Peyer's patch (tissue), 4 donors: ENCODE measurements around the gene AMBRA1. TPM values are rescaled to one million over a fixed set of nuclear protein-coding genes. Genes with fewer than 3 reads are reported as not detected.

ENCODE experiments used
- DNase-seq, 3 donors: peaks; one replicate each; pipeline ENCODE4 v3.0.0-alpha.2; 2017 to 2019
- H3K27ac ChIP-seq, 4 donors: fragments of 200-600 bp; sonication (generic); one replicate each; pipeline ENCODE4 v1.5.1; 2016 to 2019
- H3K27me3 ChIP-seq, 2 donors: fragments of 200-600 bp; sonication (generic); one replicate each; pipeline ENCODE4 v1.5.1; 2019
- H3K36me3 ChIP-seq, 3 donors: fragments of 200-600 bp; sonication (generic); one replicate each; pipeline ENCODE4 v1.5.1; 2016 to 2019
- H3K4me1 ChIP-seq, 4 donors: fragments of 200-600 bp; sonication (generic); one replicate each; pipeline ENCODE4 v1.5.1; 2016 to 2019
- H3K4me3 ChIP-seq, 4 donors: fragments of 200-600 bp; sonication (generic); 1 replicate in 3 of 4; 2 replicates in 1 of 4; pipeline ENCODE4 v1.5.1; 2016 to 2019; ENCODE audit warnings: mild to moderate bottlenecking in 1 of 4
- H3K9me3 ChIP-seq, 4 donors: fragments of 200-600 bp; sonication (generic); one replicate each; pipeline ENCODE4 v1.5.1; 2016 to 2019; ENCODE audit warnings: mild to moderate bottlenecking in 1 of 4
- POLR2A ChIP-seq, 2 donors: fragments of 450-650 bp; IDR thresholded peaks; one replicate each; pipeline ENCODE4 v1.5.1; 2017; ENCODE audit warnings: antibody characterized with exemption in 2 of 2, mild to moderate bottlenecking in 2 of 2, moderate library complexity in 2 of 2
- total RNA-seq, 4 donors: library from RNA; depleted of rRNA; stranded (reverse); fragments of >200 nt; gene quantifications; one replicate each; pipeline ENCODE4 v1.1.0, GENCODE V29; 2016
- TF ChIP-seq, protein P1 (sequence below), 6 experiments: fragments of 450-650 bp in 4 of 6; fragments of 200-600 bp in 2 of 6; sonication (generic) in 1 of 6; IDR thresholded peaks; one replicate each; pipeline ENCODE4 v1.5.1; 2017 to 2019; ENCODE audit warnings: antibody characterized with exemption in 6 of 6, mild to moderate bottlenecking in 3 of 6, moderate library complexity in 1 of 6

AMBRA1 gene
- total RNA-seq, 4 donors from 2014 or later, result 28.9 to 61.6 (median 41.6) TPM

GRCh38 chr11:46363031-46363407, 230.8 kb downstream of the AMBRA1 start:
- H3K27me3 ChIP-seq, result no peaks in the 10 kb centered on the region
- H3K4me1 ChIP-seq, result peaks cover 0 to 42% (median 20%) of the 10 kb centered on the region in 4 donors
- DNase-seq, result no peak
- no peaks in the 10 kb centered on the region for H3K9me3 ChIP-seq
- H3K27ac ChIP-seq, result peak overlapping the region in 3 of 4 donors; percentile 55 to 73 (median 67)
- TF ChIP-seq POLR2A (IDR thresholded peaks at IDR 0.05), result no peak
- TF ChIP-seq, protein P1, sequence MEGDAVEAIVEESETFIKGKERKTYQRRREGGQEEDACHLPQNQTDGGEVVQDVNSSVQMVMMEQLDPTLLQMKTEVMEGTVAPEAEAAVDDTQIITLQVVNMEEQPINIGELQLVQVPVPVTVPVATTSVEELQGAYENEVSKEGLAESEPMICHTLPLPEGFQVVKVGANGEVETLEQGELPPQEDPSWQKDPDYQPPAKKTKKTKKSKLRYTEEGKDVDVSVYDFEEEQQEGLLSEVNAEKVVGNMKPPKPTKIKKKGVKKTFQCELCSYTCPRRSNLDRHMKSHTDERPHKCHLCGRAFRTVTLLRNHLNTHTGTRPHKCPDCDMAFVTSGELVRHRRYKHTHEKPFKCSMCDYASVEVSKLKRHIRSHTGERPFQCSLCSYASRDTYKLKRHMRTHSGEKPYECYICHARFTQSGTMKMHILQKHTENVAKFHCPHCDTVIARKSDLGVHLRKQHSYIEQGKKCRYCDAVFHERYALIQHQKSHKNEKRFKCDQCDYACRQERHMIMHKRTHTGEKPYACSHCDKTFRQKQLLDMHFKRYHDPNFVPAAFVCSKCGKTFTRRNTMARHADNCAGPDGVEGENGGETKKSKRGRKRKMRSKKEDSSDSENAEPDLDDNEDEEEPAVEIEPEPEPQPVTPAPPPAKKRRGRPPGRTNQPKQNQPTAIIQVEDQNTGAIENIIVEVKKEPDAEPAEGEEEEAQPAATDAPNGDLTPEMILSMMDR (IDR thresholded peaks at IDR 0.05), result no peak
- H3K4me3 ChIP-seq, result no peak overlapping the region
- H3K36me3 ChIP-seq, result peaks cover 0 to 3% (median 0%) of the 10 kb centered on the region in 3 donors

- Histone ChIP-seq H3K27ac (peak overlapping the region; percentile 16 to 73 (median 61)), H3K9me3 (no peaks in the 10 kb centered on the region), H3K4me3 (peak overlapping the region in 3 of 4 donors; percentile 15 to 48 (median 31)), H3K4me1 (peaks cover 0 to 42% (median 17%) of the 10 kb centered on the region in 4 donors), H3K27me3 (no peaks in the 10 kb centered on the region), H3K36me3 (no peaks in the 10 kb centered on the region)
- DNase-seq, result no peak
- TF ChIP-seq, protein P1 (IDR thresholded peaks at IDR 0.05), result no peak
- TF ChIP-seq POLR2A (IDR thresholded peaks at IDR 0.05), result no peak
These were observed 231.4 kb downstream of the AMBRA1 start for GRCh38 chr11:46362156-46363030.

DNA sequence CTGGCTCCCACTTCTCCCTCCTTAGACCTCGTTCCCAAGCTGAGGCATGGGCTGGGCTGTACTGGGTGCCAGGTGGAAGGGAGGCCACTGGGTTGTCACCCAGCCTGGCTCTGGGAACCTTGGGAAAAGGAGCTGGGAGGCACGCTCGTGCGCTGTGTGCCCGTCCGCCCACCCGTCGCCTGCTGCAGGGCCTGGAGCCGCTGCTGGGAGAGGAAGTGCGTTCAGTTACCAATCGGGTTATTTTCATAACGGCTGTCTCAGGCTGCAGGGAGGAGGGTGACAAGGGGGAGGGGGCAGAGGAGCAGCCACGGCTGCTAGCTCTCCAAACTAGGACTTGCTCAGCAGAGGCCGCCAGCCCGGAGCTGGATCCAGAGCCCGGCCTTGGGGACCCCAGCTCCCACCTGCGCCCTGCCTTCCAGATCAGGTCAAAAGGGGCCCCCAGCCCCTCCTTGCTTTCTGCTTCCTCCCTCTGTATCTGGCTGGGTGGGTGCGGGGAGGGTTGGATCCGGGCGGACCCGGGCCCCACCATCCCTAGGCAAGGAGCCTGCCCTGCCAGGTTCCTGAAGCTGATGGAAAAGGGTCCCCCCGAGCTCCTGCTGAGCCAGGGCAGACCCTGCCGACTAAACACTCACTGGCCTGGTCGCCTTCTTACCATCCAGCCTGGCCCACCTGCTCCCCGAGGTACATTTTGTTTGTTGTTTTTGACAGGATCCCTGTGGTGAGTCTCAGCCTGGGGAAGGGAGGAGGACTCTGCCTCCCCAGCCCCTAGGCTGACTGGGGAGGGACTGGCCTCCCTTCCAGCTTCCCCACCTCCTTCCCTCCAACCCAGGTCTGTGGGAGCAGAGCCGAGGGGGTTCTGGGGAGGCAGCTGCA, 232.3 kb downstream of the AMBRA1 start:
- Histone ChIP-seq H3K27me3 (no peaks in the 10 kb centered on the region), H3K36me3 (no peaks in the 10 kb centered on the region), H3K27ac (peak overlapping the region; percentile 16 to 73 (median 61)), H3K4me3 (peak overlapping the region; percentile 5 to 48 (median 33)), H3K9me3 (no peaks in the 10 kb centered on the region), H3K4me1 (peaks cover 0 to 43% (median 14%) of the 10 kb centered on the region in 4 donors)
- TF ChIP-seq, protein P1 (IDR thresholded peaks at IDR 0.05), result no peak
- no peak for TF ChIP-seq POLR2A (IDR thresholded peaks at IDR 0.05)
- peak in 2 of 3 donors; percentile 62 to 72 for DNase-seq

DNA sequence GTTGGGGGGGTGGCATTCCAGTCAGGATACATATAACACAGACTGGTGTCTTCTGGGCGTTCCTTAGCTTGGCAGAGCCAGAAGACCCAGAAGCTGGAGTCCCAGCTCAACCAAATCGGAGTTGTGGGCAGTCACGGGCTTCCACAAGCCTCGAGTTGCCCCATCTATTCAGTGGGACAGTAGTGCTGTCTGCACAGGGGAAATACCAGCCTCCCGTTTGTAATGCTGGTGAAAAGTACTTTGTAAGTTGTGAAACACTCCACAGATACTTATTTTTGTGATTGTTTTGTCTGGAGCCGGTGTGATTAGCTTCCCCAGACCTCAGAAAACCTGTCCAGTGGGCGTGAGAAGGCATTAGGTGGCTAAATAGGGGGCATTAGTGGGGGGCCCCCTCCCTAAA, 232.9 kb downstream of the AMBRA1 start:
- Histone ChIP-seq H3K36me3 (no peaks in the 10 kb centered on the region), H3K4me1 (peaks cover 0 to 43% (median 14%) of the 10 kb centered on the region in 4 donors), H3K27ac (peak overlapping the region; percentile 16 to 73 (median 61)), H3K9me3 (no peaks in the 10 kb centered on the region), H3K27me3 (no peaks in the 10 kb centered on the region), H3K4me3 (peak overlapping the region; percentile 5 to 48 (median 33))
- DNase-seq, result no peak
- no peak for TF ChIP-seq POLR2A (IDR thresholded peaks at IDR 0.05)
- TF ChIP-seq, protein P1 (IDR thresholded peaks at IDR 0.05), result no peak

DNA sequence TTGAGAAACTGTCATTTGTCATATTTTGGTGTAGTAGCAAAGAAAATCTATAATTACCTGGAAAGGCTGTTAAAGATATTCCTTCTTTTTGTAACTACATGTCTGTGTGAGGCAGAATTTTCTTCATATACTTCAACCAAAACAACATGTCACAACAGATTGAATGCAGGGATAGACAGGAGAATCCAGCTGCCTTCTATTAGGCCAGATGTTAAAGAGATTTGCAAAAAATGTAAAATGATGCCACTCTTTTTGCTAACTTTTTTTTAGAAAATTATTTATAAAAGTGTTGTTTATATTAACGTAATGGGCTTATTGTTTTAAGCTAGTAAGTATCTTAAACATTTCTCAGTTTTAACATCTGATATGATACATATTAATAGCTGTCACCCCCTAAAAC, 233.9 kb downstream of the AMBRA1 start:
- Histone ChIP-seq H3K27me3 (no peaks in the 10 kb centered on the region), H3K4me3 (no peak overlapping the region), H3K36me3 (no peaks in the 10 kb centered on the region), H3K27ac (no peak overlapping the region), H3K9me3 (no peaks in the 10 kb centered on the region), H3K4me1 (peaks cover 0 to 43% (median 14%) of the 10 kb centered on the region in 4 donors)
- DNase-seq, result no peak
- TF ChIP-seq, protein P1 (IDR thresholded peaks at IDR 0.05), result no peak
- no peak for TF ChIP-seq POLR2A (IDR thresholded peaks at IDR 0.05)
